ENCODE measurements around the gene STK39.
"Not testable (repeated sequence)": the region's sequence is repeated elsewhere in the genome, so short reads cannot be mapped to it uniquely, and the experiment has no call there.

Gene STK39

DNA sequence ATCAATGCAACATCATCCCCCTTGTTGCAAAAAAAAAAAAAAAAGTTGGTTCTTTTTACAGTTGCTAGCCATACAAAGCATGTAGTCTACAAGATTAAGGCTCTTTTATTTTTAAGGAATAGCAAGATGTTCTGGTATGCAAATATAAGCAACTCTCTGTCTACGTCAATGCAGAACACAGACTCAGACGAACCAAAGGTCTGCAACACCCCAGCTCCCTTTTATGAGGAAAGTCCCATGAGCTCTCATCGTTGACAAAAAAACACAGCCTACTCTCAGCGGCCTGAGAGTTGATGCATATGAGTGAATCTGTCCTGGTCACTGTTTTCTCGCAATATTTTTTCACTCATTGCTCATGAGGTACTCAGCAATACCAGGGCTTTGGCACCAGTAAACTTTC is 112.9 kb downstream of the STK39 start:
- no peak for DNase-seq

DNA sequence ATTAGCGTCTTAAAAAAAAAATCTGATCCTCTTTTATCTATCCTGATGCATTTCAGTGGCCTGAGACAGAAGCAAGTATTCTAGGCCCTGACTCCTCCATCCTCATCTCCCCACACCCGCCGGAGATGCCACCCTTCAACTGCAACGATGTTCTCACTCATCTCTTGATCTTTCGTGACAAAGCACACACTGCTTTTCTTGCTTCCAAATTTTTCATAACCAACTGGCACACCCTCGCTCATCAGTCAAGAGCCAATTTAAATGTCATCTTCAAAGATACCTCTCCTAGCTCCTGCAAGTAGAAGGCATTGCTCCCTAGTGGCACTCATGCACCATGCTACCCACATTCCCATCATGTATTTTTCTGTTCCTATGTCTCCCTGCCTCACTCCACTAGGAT is 115.0 kb downstream of the STK39 start:
- no peak for DNase-seq

DNA sequence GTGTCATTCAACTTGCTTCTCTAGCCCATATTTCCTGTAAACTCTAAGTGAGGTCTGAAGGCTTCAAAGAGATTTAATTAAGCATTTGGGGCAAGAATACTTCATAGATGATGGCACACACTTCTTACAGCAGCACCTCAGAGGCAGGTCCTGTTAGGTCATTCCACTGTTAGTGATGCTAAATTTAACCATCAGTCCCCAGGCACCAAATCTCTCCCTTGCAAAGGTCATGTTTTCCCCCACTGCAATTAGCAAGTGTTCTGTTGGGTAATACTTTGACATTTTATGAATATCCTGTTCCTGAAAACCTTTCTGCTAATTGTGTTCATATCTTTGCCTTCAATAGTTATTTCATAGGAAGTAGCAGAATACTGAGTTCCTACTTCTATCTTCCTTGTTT is 117.0 kb downstream of the STK39 start:
- peak; percentile 6 to 53 for DNase-seq

DNA sequence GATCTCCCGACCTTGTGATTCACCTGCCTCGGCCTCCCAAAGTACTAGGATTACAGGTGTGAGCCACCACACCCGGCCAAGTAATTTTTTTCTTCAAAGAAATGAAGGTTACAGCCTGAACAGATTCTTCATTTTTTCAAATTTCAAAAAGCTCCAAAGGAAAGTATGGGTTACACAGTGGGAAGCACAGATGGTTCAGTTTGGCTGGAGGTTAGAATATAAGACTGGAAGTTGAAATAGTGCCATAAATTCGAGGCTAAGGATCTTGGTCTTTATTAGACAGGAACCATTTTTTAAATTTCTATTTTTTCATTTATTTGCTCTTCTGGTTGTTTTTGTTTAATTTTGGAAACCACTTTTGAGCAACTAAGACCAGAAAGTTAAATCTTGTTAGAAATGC is 120.0 kb downstream of the STK39 start:
- DNase-seq: no peak

DNA sequence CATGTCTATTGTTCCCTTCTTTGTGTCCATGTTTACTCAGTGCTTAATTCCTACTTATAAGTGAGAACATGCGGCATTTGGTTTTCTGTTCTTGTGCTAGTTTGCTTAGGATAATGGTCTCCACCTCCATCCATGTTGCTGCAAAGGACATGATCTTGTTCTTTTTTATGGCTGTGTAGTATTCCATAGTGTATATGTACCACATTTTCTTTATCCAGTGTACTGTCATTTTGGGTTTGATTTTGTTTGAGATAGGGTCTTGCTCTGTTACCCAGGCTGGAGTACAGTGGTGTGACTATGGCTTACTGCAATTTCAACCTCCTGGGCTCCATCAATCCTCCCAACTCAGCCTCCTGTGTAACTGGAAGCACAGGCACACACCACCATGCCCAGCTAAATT is 125.2 kb downstream of the STK39 start:
- DNase-seq: not testable (repeated sequence)

DNA sequence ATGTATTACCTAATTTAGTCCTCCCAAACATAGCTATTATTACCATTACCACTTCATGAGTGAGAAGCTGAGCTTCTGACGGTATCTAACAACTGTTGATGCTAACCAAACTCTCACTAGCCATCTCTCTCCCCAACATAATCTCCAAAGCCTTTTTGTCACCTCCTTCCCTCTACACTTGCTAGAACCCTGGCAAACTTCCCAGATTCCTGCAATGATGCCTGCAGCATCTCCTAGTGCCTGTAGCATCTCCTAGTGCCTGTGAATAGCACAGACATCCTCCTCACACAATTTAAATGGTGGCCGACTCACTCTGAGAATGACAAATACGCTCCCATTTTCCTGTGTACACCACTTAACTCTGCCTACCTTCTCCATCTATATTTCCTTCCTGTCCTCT is 126.7 kb downstream of the STK39 start:
- DNase-seq: no peak

DNA sequence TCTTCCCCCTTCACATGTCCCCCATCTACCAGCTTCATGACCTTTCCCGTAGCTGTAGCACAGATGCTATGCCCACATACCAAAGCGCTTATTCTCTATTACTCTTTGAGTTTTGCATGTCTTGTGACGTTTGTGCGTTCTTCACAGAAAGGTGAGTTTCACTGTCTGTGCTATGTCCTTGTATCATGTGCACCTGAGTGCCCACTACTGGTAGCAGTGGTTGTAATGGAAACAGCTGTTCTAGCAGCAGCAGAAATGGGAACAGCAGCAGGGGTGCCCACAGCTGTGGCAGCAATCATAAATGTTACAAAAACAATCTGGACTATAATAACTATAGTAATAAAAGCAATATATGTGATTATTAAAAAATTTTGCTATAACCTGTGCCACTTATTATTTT is 127.1 kb downstream of the STK39 start:
- no peak for DNase-seq

DNA sequence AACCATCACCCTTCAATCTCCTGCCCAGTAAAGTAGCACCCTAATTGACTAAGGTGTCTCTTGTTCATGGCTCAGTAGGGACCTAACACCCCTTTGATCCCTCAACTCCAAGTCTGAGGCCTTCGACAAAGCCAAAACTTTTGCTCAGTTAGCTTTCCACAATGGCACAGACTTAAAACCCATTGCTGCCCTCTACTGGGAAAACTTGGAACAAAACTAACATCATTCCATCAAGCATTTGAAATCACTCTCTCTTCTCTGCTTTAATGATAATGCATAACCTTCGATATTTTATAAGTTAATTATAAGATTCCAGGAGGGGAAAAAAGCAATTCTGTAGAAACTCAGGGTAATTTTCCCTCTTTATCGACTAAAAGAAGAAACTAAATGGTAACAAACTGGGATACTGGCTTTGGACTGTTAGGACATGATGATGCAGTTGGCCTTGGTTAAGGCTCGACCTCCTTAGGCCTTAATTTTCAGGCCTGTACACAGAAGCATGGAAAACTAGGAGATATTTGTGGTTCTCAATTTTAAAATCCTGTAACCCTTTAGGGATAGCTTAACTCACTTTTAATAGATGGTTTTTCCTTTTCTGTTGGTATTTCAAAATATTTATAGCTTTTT is 127.8 kb downstream of the STK39 start:
- DNase-seq: peak; percentile 62 to 67

DNA sequence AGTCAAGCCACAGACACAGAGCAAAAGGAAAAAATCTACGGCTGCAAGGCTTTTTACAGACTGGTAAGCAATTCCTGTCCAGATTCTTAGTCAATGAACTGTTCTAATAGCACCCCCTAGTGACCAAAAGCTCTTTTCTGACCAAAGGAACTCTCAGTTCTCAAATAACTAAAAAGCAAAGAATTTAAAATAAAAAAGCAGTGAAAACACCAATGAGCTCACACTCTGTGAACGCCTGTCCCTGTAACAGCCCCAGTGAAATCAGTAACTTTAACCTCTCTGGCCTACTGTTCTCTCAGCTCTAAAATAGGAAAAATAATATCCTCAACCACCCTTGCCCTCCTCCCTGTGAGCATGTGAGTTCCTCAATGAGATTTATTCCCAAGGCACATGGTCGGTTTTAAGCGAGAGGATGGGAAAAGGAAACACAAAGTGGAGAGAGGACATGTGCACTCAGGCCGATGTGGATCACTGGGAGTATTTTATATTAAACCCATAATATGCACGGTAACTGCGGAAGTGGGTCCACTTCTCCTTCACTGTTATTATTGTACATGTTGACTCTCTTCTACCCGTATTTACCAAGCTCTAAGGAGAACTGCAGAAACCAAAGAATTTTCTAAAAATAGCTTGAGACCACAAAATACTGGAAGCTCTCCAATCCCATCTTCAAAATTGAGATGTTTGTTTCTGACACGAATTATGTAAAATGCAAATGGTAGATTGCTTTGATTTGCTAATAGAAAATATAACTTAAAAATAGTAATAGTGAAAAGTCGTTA is 128.5 kb downstream of the STK39 start:
- peak; percentile 72 to 79 for DNase-seq

DNA sequence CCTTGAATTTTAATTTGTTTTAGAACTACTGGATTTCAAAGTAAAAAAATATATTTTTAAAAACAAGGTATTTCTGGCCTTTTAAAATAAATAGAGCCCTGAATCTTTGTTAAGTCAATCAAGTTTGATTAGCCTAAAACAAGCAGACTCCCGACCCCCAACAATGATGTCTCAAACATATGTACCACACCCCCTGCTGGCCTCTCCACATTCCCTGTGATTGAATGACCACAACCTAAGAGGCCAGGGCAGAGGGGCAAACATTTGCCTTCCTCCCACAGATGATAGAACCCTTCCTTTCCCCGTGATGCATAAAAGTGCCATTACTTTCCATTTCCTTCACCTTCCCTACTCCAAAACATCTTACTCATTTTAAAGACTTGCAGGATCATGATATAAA is 130.9 kb downstream of the STK39 start:
- DNase-seq: no peak

DNA sequence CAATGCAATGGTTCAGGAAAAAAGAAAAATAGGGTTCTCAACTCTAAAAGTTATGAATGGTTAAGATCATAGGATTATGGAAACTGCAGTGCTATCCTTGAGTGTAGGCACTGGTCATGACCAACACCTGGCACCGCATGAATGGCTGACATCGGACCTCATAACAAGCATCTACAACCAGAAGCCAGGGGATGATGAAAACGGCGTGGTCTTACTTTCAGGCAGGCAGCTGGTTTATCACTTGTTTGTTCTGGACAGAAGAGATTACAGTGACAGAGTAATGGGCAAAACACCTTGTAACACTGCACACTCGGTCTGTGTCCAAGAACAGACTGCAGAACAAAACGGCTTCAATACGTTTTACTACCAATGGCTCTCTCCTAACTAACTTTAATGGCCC is 132.8 kb downstream of the STK39 start:
- DNase-seq: no peak

DNA sequence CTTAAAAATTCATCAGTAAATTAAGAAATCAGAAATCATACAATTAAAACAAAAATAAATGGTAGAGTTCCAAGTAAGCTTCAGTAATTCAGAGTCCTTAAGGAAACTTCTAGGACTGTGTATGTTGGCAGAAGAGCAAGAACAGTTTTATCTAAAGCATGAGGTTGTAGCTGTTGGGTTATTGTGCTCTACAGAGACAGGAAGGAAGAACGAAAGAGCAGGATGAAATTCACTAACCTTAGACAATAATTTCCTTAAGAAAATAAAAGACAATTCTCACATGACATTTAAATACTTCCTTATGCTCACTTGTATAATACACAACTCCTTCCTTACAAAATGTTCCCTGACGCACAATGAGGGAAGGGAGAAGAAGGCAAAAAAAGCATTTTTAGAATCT is 133.4 kb downstream of the STK39 start:
- DNase-seq: no peak

DNA sequence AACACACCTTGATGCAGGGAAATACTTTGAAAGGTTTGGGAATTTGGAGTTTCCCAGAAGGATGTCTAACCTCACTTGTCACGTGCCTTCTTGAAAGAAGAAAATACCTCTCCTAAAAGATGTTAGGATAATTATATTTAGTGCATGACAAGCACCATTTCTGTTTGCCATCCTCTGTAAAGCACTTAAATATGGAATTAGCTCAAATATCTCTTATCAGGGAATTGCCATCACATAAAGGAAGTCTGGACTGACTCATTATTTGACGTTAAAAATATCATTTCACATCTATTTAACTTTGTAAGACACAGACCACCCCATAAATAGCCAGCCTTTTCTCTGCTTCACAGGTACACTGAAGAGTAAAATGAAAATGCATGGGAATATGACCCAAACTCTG is 140.1 kb downstream of the STK39 start:
- DNase-seq: no peak

DNA sequence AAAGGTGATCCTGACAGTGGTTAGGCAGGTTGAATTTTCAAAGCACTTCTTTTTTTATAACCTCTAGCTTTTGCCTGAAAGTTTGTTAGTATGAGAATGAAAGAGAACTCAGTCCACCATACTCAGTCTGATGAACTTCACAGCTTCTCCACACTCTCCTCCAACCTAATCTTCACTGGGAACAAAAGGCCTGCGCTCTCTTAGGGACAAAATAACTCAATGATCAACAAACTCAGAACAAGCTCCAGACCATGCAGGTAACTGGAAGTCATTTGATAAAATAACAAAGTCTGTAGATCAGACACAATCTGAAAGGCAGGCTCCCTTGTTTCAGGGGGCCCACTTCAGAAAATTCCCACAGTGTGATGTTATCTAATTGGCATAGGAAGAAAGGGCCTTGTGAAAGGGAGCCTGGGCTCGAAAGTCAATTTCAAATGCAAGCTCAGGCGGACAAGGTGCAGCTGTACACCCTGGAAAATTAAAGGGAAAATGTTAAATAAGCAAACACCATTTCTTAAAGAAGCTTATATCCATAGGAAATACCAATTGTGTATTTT is 142.2 kb downstream of the STK39 start:
- no peak for DNase-seq

DNA sequence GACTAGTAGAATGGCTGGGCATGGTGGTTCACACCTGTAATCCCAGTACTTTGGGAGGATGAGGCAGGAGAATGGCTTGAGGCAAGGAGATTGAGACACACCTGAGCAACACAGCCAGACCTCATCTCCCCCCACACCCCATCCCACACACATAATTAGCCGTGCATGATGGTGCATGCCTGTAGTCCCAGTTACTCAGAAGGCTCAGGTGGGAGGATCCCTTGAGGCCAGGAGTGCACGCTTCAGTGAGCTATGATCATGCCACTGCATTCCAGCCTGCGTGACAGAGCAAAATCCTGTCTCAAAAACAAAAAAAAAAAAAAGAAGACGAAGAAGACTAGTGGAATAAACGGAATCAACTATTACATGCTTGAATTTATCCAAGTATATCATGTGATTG is 150.0 kb downstream of the STK39 start:
- DNase-seq: no peak

DNA sequence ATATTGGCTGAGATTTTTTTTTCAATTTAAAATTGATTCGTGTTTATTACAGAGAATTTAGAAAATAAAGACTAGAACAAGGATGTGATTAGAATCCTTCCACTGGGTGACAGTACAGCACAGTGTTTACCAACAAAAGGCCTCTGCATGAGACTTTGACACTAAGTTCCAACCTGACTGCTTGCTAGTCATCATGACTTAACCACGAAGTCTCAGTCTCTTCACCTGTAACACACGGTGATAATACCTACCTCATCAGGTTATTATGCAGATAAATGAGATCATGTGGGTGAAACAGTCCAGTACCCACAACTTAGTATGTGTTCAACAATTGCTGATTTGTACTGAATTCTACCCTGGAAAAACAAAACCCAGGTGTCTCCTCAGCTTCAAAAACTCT is 151.2 kb downstream of the STK39 start:
- DNase-seq: no peak

DNA sequence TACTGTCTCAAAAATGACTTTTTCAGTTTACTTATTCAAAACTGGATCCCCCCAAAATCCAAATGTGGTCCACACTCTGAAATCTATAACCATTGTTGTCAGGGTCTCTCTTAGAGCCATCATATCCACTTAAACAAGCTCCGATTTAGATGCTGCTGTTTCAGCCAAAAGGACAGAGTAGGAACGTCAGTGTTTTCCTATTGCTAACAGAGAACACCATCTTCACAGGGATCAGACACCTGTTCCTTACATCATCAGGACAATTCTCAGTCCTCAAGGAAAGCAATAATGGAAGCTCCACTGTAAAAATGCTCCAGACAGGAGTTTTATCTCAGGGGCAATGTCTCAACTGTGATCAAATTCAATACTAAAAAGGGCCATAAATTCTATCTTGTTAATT is 155.4 kb downstream of the STK39 start:
- no peak for DNase-seq

DNA sequence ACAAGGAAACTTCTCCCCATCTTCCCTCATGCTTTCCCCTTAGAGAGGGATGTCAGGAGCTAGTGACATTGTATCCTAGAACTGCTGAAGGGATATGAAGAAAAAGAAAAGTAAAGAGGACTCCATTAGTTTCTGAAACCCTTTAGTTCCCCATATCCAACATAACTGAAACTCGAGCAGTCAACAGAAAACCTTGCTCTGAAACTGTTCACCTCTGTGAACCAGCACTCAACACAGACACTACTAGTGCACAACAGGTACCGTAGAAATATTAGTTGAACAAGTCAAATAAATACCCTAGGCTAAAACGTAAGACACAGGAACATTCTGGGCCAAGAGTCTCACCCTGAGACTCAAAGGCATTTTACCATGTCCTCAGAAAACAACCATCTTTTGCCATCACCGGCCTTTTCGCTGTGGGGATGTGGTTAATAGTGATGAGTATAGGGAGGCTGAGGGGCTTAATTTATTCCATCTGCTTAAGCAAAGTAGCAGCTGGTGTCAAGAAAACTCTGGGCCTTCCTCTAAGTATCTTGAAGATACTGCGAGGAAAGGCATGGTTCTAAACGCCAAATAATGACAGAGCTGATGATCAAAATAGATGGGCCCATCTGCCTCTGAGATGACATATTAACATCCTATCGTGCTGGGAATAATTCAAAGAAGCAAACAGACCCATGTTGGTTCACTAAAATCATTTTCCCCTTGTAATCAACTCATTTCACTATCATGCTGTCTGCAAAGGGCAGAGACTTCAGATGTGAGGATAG is 156.8 kb downstream of the STK39 start:
- no peak for DNase-seq

DNA sequence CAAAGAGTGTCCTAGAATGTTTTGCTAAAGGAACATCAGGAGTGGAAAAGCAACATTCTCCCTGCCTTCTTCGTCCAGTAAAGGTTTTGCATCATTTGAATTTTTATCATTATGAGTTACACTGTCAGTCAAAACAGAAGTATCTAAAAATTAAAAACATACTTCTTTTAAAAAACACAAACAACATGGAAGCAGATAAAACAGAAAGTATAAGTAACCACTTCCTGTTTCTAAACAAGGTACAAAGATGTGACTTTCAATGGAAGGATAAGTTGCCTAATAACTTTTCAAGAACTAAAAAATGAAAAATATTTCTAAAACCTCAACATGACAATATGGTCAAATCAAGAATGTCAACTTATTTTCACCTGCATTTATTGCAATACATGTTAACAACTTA is 158.2 kb downstream of the STK39 start:
- DNase-seq: peak in 1 of 2 donors; percentile 8

DNA sequence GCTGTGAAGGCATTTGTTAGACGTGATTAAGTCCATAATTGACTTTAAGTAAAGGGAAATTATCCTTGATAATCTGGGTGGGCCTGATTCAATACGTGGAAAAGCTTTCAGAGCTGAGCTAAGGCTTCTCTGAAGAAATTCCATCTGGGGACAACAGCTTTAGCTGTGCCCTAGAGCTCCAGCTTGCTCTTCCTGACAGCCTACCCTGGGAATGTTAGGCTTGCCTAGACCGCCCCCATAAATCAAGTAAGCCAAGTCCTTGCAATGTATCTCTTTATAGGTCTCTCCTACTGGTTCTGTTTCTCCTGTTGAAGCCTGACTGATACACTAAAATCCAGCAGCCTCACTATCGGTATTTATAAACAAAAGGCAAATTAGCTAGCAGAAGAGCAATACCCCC is 160.0 kb downstream of the STK39 start:
- no peak for DNase-seq

DNA sequence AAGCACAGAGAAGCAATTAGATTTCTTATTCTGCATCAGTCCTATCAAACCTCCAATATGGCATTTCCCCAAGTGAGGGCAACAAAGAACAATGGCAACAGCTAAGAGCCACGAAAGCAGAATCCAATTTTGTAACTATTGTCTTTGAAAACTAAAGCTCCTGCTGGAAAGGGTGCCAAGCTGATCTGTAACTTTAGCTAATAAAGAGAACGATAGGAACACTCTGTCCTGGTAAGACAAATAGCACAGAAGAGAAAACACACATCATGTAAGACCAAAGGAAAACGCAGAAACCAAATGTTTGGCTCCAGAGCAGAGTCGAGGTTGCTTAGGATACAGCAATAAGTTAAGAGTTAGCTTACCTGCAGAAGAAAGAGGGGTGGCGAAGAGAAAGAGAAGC is 160.5 kb downstream of the STK39 start:
- DNase-seq: no peak

DNA sequence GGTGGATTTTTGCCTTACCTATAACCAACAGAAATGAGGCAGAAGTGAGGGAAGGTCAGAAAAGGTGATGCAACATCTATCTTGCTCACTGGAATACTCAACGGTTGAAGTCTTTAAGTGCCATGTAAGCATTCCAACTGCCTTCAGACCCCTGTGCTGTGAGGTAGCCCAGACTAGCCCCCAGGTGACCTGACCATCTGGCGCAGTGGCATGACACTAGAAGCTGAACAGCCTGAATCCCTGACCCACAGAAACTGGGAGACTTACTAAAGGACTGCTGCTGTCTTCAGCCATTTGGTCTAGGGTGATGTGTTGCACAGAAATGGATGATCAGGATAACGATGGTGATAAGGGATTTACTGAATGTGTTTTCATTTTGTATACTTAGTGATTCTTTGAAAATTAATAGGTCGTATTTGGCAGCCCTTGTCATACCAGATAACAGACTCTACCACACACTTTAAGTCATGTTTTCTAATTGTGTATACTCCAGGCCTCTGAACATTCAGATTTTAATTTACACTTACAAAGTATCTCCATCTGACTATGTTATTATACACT is 161.5 kb downstream of the STK39 start:
- DNase-seq: no peak

DNA sequence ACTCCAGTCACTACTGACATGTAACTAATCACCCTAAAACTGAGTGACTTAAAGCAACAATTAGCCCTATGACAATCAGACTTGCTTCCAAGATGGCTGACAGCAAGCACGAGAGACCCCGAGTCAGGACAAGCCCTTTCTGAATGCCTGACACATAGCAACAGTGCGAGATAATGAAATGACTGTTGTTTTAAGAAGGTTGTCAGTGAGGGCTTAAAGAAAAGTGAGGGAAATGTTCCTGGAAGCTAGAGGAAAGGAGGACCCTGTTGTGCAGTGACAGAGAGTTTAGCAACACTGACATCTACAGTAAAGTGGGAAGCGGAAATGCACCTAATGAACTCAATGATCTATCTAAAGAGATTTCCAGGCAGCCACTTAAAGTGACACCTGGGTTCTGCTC is 163.1 kb downstream of the STK39 start:
- DNase-seq: no peak

All from inflammatory macrophage (primary cell).